Caco-2 (cell line): ENCODE measurements around the gene FNDC3B. TPM values are rescaled to one million over a fixed set of nuclear protein-coding genes. Genes with fewer than 3 reads are reported as not detected.

Experiments
- BruUV-seq: library from RNA; stranded (reverse); fragments of 400-500 nt; replicated peaks from 2 replicates; lab custom pipeline; 2021; lab: Mats Ljungman, UMichigan
- CTCF ChIA-PET: fragments of 300-600 bp; sonication (Branson Sonifier 250); formaldehyde crosslinking; loops from one replicate; lab custom pipeline; 2022; ENCODE audit warnings: antibody characterized with exemption; lab: Charles Lee
- POLR2A ChIA-PET: fragments of 300-600 bp; sonication (Branson Sonifier 250); formaldehyde crosslinking; loops from one replicate; lab custom pipeline; 2022; ENCODE audit warnings: antibody characterized with exemption; lab: Charles Lee
- DNase-seq, 2 experiments: peaks; one replicate each; pipeline versions ENCODE4 v3.0.0 to v3.0.0-alpha.2; 2020 to 2022
- H3K27me3 ChIP-seq: replicated peaks from 2 replicates; pipeline ENCODE4 v1.6.0; 2011; ENCODE audit warnings: low read length; ENCODE audit not compliant: control insufficient read depth, insufficient read depth
- H3K36me3 ChIP-seq: 2 replicates; pipeline ENCODE4 v1.5.1; 2011; ENCODE audit warnings: low read length; ENCODE audit not compliant: control insufficient read depth, insufficient read depth
- H3K4me1 ChIP-seq: fragments of 250-450 bp; sonication (Bioruptor Pico); 2 replicates; pipeline ENCODE4 v1.5.1; 2020; ENCODE audit warnings: mild to moderate bottlenecking
- H3K4me3 ChIP-seq: 2 replicates; pipeline ENCODE4 v1.5.1; 2011; ENCODE audit warnings: low read depth, mild to moderate bottlenecking, control low read depth, low read length
- H3K9me3 ChIP-seq: fragments of 250-450 bp; sonication (Bioruptor Pico); 2 replicates; pipeline ENCODE4 v1.5.1; 2020; ENCODE audit warnings: mild to moderate bottlenecking, moderate library complexity
- H3K27ac Mint-ChIP-seq: one replicate; pipeline ENCODE4 v1.8.0; 2022; ENCODE audit warnings: mixed read lengths; ENCODE audit not compliant: unreplicated experiment
- H3K27me3 Mint-ChIP-seq: one replicate; pipeline ENCODE4 v1.8.0; 2022; ENCODE audit warnings: mixed read lengths; ENCODE audit not compliant: insufficient read depth, unreplicated experiment
- H3K36me3 Mint-ChIP-seq: one replicate; pipeline ENCODE4 v1.8.0; 2022; ENCODE audit warnings: mild to moderate bottlenecking, mixed read lengths; ENCODE audit not compliant: insufficient read depth, unreplicated experiment
- H3K4me1 Mint-ChIP-seq: one replicate; pipeline ENCODE4 v1.8.0; 2022; ENCODE audit warnings: low read depth, mixed read lengths; ENCODE audit not compliant: unreplicated experiment
- H3K4me3 Mint-ChIP-seq: one replicate; pipeline ENCODE4 v1.8.0; 2022; ENCODE audit warnings: mild to moderate bottlenecking, moderate library complexity, mixed read lengths; ENCODE audit not compliant: unreplicated experiment
- H3K9me3 Mint-ChIP-seq: one replicate; pipeline ENCODE4 v1.8.0; 2022; ENCODE audit warnings: mixed read lengths; ENCODE audit not compliant: unreplicated experiment
- CTCF ChIP-seq, 2 experiments: fragments of 200-600 bp in 1 of 2; IDR thresholded peaks; 1 replicate in 1 of 2; 2 replicates in 1 of 2; pipeline versions ENCODE4 v1.5.1 to v1.8.0; 2011 to 2022; ENCODE audit warnings: antibody characterized with exemption in 1 of 2, control low read depth in 1 of 2, inconsistent platforms in 1 of 2, low read depth in 1 of 2, low read length in 1 of 2, mild to moderate bottlenecking in 1 of 2, moderate library complexity in 1 of 2; ENCODE audit not compliant: insufficient read depth in 1 of 2, severe bottlenecking in 1 of 2, unreplicated experiment in 1 of 2
- intact Hi-C: fragments of 100-400 bp; cut with micrococcal nuclease; formaldehyde crosslinking; loops from one replicate; pipeline ENCODE4 v1.10.0; 2022; ENCODE audit not compliant: unreplicated experiment
- total RNA-seq: library from RNA; stranded (reverse); gene quantifications from 2 replicates; pipeline ENCODE4 v1.2.3, GENCODE V29; 2022

Gene FNDC3B
- total RNA-seq, 1 experiment from 2014 or later = 59.8 TPM

GRCh38 chr3:172193436-172193835 is 154.1 kb downstream of the FNDC3B start:
- no peak for DNase-seq
- peaks cover 18% of the 10 kb centered on the region for H3K4me1 ChIP-seq
- POLR2A ChIA-PET = no interaction called here
- CTCF ChIA-PET = no interaction called here
- Mint-ChIP-seq H3K4me1 (peaks cover 10% of the 10 kb centered on the region), H3K9me3 (no peaks in the 10 kb centered on the region), H3K4me3 (no peak overlapping the region), H3K27me3 (no peaks in the 10 kb centered on the region), H3K27ac (no peak overlapping the region), H3K36me3 (peaks cover 1% of the 10 kb centered on the region)
- no TSS peak for BruUV-seq
- no peaks in the 10 kb centered on the region for H3K9me3 ChIP-seq
- no peak overlapping the region for H3K4me3 ChIP-seq
- no peak for TF ChIP-seq CTCF (IDR thresholded peaks at IDR 0.05; ENCODE audit: insufficient read depth in 1 of 2, low read depth in 1 of 2, low read length in 1 of 2, severe bottlenecking in 1 of 2, unreplicated experiment in 1 of 2)
- H3K27me3 ChIP-seq = no peaks in the 10 kb centered on the region
- H3K36me3 ChIP-seq = no peaks in the 10 kb centered on the region
- intact Hi-C loops = no loop called here

- peak; percentile 15 to 35 for DNase-seq
- intact Hi-C loops = no loop called here
- Histone ChIP-seq H3K9me3 (no peaks in the 10 kb centered on the region), H3K4me3 (no peak overlapping the region), H3K4me1 (peaks cover 18% of the 10 kb centered on the region), H3K36me3 (no peaks in the 10 kb centered on the region), H3K27me3 (no peaks in the 10 kb centered on the region)
- BruUV-seq = no TSS peak
- Mint-ChIP-seq H3K27me3 (no peaks in the 10 kb centered on the region), H3K9me3 (no peaks in the 10 kb centered on the region), H3K36me3 (peaks cover 7% of the 10 kb centered on the region), H3K27ac (no peak overlapping the region), H3K4me3 (no peak overlapping the region), H3K4me1 (peaks cover 10% of the 10 kb centered on the region)
- ChIA-PET CTCF (interaction anchor here (0.6 kb wide), 1 partner anchor 155 kb away, joined by 7 read pairs; no protein-coding TSS in a partner anchor), POLR2A (no interaction called here)
- TF ChIP-seq CTCF (IDR thresholded peaks at IDR 0.05; ENCODE audit: insufficient read depth in 1 of 2, low read depth in 1 of 2, low read length in 1 of 2, severe bottlenecking in 1 of 2, unreplicated experiment in 1 of 2) = no peak
These were observed 155.5 kb downstream of the FNDC3B start for GRCh38 chr3:172194702-172195406.

- CTCF ChIA-PET = no interaction called here
These were observed 156.0 kb downstream of the FNDC3B start for GRCh38 chr3:172195407-172195754.

More at GRCh38 chr3:172195407-172195754, 156.0 kb downstream of the FNDC3B start:
- intact Hi-C loops = no loop called here
- H3K36me3 Mint-ChIP-seq = peaks cover 11% of the 10 kb centered on the region
- no peak overlapping the region for H3K4me3 Mint-ChIP-seq
- Histone ChIP-seq H3K9me3 (no peaks in the 10 kb centered on the region), H3K4me1 (peaks cover 18% of the 10 kb centered on the region), H3K4me3 (no peak overlapping the region), H3K27me3 (no peaks in the 10 kb centered on the region), H3K36me3 (no peaks in the 10 kb centered on the region)
- no peak for TF ChIP-seq CTCF (IDR thresholded peaks at IDR 0.05; ENCODE audit: insufficient read depth in 1 of 2, low read depth in 1 of 2, low read length in 1 of 2, severe bottlenecking in 1 of 2, unreplicated experiment in 1 of 2)
- no peak overlapping the region for H3K27ac Mint-ChIP-seq
- POLR2A ChIA-PET = no interaction called here
- DNase-seq = no peak
- peaks cover 10% of the 10 kb centered on the region for H3K4me1 Mint-ChIP-seq
- H3K9me3 Mint-ChIP-seq = no peaks in the 10 kb centered on the region
- no TSS peak for BruUV-seq
- H3K27me3 Mint-ChIP-seq = no peaks in the 10 kb centered on the region
